Calu3 (cell line): ENCODE measurements around the gene OR2V2. TPM values are rescaled to one million over a fixed set of nuclear protein-coding genes. Genes with fewer than 3 reads are reported as not detected.

Source experiments
- BruUV-seq: library from RNA; stranded (reverse); fragments of 400-500 nt; replicated peaks from 2 replicates; lab custom pipeline; 2021; lab: Mats Ljungman, UMichigan
- CTCF ChIA-PET: fragments of 300-600 bp; sonication (Branson Sonifier 250); formaldehyde crosslinking; loops from one replicate; lab custom pipeline; 2022; ENCODE audit warnings: antibody characterized with exemption; lab: Charles Lee
- DNase-seq: peaks from one replicate; pipeline ENCODE4 v3.0.0; 2022
- H3K27ac Mint-ChIP-seq: one replicate; pipeline ENCODE4 v1.8.0; 2022; ENCODE audit warnings: mixed read lengths; ENCODE audit not compliant: unreplicated experiment
- H3K27me3 Mint-ChIP-seq: one replicate; pipeline ENCODE4 v1.8.0; 2022; ENCODE audit warnings: mixed read lengths; ENCODE audit not compliant: unreplicated experiment
- H3K36me3 Mint-ChIP-seq: one replicate; pipeline ENCODE4 v1.8.0; 2022; ENCODE audit warnings: mild to moderate bottlenecking, moderate library complexity, mixed read lengths; ENCODE audit not compliant: insufficient read depth, unreplicated experiment
- H3K4me1 Mint-ChIP-seq: one replicate; pipeline ENCODE4 v1.8.0; 2022; ENCODE audit warnings: mild to moderate bottlenecking, low read depth, mixed read lengths; ENCODE audit not compliant: unreplicated experiment
- H3K4me3 Mint-ChIP-seq: one replicate; pipeline ENCODE4 v1.8.0; 2022; ENCODE audit warnings: mild to moderate bottlenecking, low read depth, moderate library complexity, mixed read lengths; ENCODE audit not compliant: unreplicated experiment
- H3K9me3 Mint-ChIP-seq: one replicate; pipeline ENCODE4 v1.8.0; 2022; ENCODE audit warnings: low read depth, mixed read lengths; ENCODE audit not compliant: unreplicated experiment
- intact Hi-C: fragments of 100-400 bp; cut with micrococcal nuclease; formaldehyde crosslinking; loops from one replicate; pipeline ENCODE4 v1.10.0; 2022; ENCODE audit not compliant: unreplicated experiment
- total RNA-seq: library from RNA; stranded (reverse); gene quantifications from 2 replicates; pipeline ENCODE4 v1.2.3, GENCODE V29; 2022
- TF ChIP-seq, protein P1 (sequence below): fragments of 200-600 bp; IDR thresholded peaks from one replicate; pipeline ENCODE4 v1.8.0; 2022; ENCODE audit warnings: antibody characterized with exemption; ENCODE audit not compliant: unreplicated experiment

The OR2V2 gene
- total RNA-seq, 1 experiment from 2014 or later: not detected

DNA sequence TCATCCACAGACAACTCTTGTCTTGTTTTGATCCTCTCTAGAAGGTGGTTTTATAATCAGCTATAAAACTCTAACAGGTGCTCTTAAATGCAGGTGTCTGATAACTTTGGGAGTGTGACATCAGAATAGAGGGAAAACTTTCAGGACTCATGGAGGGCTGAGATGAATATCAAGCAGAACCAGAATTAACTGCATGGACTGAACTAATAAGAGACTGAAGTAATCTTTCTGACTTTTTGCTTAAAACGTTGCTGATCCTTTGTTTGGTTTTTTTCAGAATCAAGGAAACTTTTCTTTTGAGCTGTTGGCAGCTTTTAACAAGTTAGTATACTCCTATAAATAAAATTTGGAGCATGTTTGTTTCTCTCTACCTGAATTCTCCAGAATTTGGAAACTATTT, 2.3 kb upstream of the OR2V2 start:
- no peaks in the 10 kb centered on the region for H3K36me3 Mint-ChIP-seq
- no peak overlapping the region for H3K27ac Mint-ChIP-seq
- H3K4me1 Mint-ChIP-seq: no peaks in the 10 kb centered on the region
- no peak for DNase-seq
- no TSS peak for BruUV-seq
- intact Hi-C loops: no loop called here
- CTCF ChIA-PET: no interaction called here
- peaks cover 2% of the 10 kb centered on the region for H3K9me3 Mint-ChIP-seq
- H3K4me3 Mint-ChIP-seq: no peak overlapping the region
- TF ChIP-seq, protein P1, sequence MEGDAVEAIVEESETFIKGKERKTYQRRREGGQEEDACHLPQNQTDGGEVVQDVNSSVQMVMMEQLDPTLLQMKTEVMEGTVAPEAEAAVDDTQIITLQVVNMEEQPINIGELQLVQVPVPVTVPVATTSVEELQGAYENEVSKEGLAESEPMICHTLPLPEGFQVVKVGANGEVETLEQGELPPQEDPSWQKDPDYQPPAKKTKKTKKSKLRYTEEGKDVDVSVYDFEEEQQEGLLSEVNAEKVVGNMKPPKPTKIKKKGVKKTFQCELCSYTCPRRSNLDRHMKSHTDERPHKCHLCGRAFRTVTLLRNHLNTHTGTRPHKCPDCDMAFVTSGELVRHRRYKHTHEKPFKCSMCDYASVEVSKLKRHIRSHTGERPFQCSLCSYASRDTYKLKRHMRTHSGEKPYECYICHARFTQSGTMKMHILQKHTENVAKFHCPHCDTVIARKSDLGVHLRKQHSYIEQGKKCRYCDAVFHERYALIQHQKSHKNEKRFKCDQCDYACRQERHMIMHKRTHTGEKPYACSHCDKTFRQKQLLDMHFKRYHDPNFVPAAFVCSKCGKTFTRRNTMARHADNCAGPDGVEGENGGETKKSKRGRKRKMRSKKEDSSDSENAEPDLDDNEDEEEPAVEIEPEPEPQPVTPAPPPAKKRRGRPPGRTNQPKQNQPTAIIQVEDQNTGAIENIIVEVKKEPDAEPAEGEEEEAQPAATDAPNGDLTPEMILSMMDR: no peak
- peaks cover 79% of the 10 kb centered on the region for H3K27me3 Mint-ChIP-seq

DNA sequence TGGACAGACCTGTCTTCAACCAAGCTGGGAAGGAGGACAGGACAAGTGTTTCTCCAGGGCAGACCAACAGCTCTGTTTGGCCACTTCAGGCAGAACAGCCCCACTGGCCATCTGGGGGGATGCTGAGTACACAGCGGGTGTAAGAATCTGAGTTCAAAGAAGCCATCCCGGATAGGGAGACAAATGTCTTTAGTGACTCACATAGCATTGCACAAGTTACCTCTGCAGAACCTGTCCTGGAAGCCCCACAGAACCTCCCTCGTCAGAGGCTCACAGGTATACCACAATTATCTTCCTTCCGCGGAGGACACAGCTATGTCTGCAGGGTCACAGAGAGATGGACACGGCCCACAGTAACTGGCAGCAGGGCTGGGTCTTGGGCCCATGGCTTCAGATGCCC, 2.0 kb downstream of the OR2V2 start:
- peaks cover 9% of the 10 kb centered on the region for H3K4me1 Mint-ChIP-seq
- no peaks in the 10 kb centered on the region for H3K36me3 Mint-ChIP-seq
- BruUV-seq: no TSS peak
- intact Hi-C loops: no loop called here
- no peak overlapping the region for H3K27ac Mint-ChIP-seq
- H3K4me3 Mint-ChIP-seq: no peak overlapping the region
- H3K27me3 Mint-ChIP-seq: peaks cover 56% of the 10 kb centered on the region
- peaks cover 3% of the 10 kb centered on the region for H3K9me3 Mint-ChIP-seq
- CTCF ChIA-PET: no interaction called here
- TF ChIP-seq, protein P1: no peak
- DNase-seq: no peak

DNA sequence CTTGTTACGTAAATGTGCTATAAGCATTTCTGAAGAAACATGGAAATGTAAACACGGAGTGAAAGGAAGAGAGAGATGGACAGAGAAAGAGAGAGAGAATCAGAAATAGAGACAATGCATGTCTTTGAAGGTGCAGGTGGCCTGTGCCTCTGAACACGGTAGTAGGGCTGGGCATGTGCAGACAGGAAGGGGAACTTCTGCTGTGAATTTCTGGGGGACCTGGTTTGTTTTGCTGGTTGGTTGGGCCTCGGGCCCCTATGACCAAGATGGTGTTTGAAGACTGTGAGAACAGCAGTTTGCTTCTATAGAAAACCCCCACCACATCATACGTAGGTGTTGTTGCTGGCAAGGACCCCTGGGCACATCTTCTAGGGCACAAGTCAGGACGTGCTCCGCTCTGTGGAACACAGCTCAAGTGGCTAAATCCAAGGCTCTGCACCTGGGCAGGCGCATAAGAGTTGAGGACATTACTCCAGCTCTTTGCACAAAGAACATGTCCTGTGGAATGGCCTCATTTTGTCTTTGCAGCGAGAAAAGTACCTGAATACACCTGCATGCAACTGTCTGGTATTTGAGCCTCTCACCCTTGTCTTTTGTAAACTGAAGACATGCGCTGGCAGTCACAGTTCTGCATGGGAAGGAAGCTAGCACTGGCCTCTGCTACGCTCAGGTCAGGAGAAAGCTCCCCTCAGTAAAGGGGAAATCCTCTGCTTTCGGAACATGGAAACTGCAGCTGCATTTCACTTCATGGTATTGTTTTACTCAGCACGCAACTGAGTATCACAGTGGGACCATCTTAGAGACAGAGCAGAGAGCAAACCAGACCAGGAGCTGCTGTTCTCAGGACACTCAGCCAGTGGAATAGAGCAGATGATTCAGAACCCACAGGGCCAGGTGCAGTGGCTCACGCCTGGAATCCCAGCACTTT, 2.7 kb downstream of the OR2V2 start:
- no peak overlapping the region for H3K4me3 Mint-ChIP-seq
- H3K27ac Mint-ChIP-seq: no peak overlapping the region
- CTCF ChIA-PET: no interaction called here
- H3K27me3 Mint-ChIP-seq: peaks cover 56% of the 10 kb centered on the region
- H3K9me3 Mint-ChIP-seq: peaks cover 3% of the 10 kb centered on the region
- TF ChIP-seq, protein P1: no peak
- H3K4me1 Mint-ChIP-seq: peaks cover 9% of the 10 kb centered on the region
- DNase-seq: no peak
- intact Hi-C loops: no loop called here
- BruUV-seq: no TSS peak
- H3K36me3 Mint-ChIP-seq: no peaks in the 10 kb centered on the region

DNA sequence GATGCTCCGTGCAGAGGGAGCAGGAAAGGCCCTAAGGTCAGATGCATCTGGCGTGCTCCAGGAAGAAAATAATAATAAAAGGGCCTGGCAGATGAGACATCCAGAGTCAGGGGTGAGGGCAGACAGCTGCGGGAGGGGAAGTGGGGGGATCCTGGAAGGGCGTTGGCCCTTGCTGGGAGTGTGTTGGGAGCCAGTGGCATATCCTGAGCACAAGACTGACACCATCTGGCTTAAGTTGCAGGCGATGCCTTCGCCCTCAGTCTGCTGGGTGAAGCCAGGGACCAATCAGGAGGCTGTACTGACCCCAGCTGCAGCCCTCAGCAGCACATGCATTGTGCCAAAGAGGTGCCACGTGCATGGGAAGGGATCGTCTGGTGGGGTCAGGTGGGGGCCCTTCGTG, 3.8 kb downstream of the OR2V2 start:
- no TSS peak for BruUV-seq
- H3K4me3 Mint-ChIP-seq: no peak overlapping the region
- peaks cover 13% of the 10 kb centered on the region for H3K4me1 Mint-ChIP-seq
- no peaks in the 10 kb centered on the region for H3K36me3 Mint-ChIP-seq
- no peak overlapping the region for H3K27ac Mint-ChIP-seq
- peaks cover 64% of the 10 kb centered on the region for H3K27me3 Mint-ChIP-seq
- DNase-seq: no peak
- CTCF ChIA-PET: no interaction called here
- H3K9me3 Mint-ChIP-seq: peaks cover 3% of the 10 kb centered on the region
- TF ChIP-seq, protein P1: no peak
- intact Hi-C loops: no loop called here
